Heart right ventricle (tissue), 16 donors: ENCODE data around the gene FBLN2. TPM values are rescaled to one million over a fixed set of nuclear protein-coding genes. Genes with fewer than 3 reads are reported as not detected.

Experiments used
- ATAC-seq, 8 donors: fragments of 200-7000 bp; cut with Tn5 transposase; one replicate each; pipeline ENCODE4 v1.9.1; 2020; ENCODE audit warnings: mild to moderate bottlenecking in 8 of 8, moderate library complexity in 8 of 8, moderate number of reproducible peaks in 1 of 8
- DNase-seq, 2 donors: peaks; one replicate each; pipeline ENCODE4 v3.0.0-alpha.2; 2020
- H3K27ac ChIP-seq, 10 donors: fragments of 200-600 bp; sonication (generic) in 2 of 10; one replicate each; pipeline versions ENCODE4 v1.5.0 to v1.8.0; 2020 to 2022; ENCODE audit warnings: mild to moderate bottlenecking in 3 of 10
- H3K27me3 ChIP-seq, 7 donors: fragments of 200-600 bp; one replicate each; pipeline ENCODE4 v1.8.0; 2021 to 2022; ENCODE audit warnings: mild to moderate bottlenecking in 2 of 7
- H3K36me3 ChIP-seq, 9 donors: fragments of 200-600 bp; sonication (generic) in 1 of 9; one replicate each; pipeline versions ENCODE4 v1.5.0 to v1.8.0; 2020 to 2022; ENCODE audit warnings: mild to moderate bottlenecking in 2 of 9
- H3K4me1 ChIP-seq, 9 donors: fragments of 200-600 bp; sonication (generic) in 1 of 9; one replicate each; pipeline versions ENCODE4 v1.5.0 to v1.8.0; 2020 to 2022; ENCODE audit warnings: mild to moderate bottlenecking in 4 of 9
- H3K4me3 ChIP-seq, 10 donors: fragments of 200-600 bp; sonication (generic) in 2 of 10; one replicate each; pipeline versions ENCODE4 v1.5.0 to v1.8.0; 2020 to 2022; ENCODE audit warnings: mild to moderate bottlenecking in 7 of 10, moderate library complexity in 2 of 10
- H3K9me3 ChIP-seq, 11 donors: fragments of 200-600 bp in 10 of 11; sonication (generic) in 2 of 11; one replicate each; pipeline versions ENCODE4 v1.5.0 to v1.8.0; 2013 to 2022; ENCODE audit warnings: mild to moderate bottlenecking in 2 of 11, control low read depth in 1 of 11, moderate library complexity in 1 of 11
- WGBS, 2 donors: extraction: QIAGEN DNeasy Blood & Tissue Kit; methylation state at CpG; one replicate each; pipeline ENCODE4 v1.1.7; 2013; ENCODE audit warnings: inconsistent platforms in 1 of 2; 5-methylcytosine and 5-hydroxymethylcytosine counted together
- intact Hi-C, 10 donors: fragments of 100-400 bp; cut with DNase I; formaldehyde crosslinking; loops; one replicate each; pipeline versions ENCODE4 v1.11.1 to v1.14.2; 2022
- polyA plus RNA-seq, 2 donors: library from polyadenylated mRNA; stranded (reverse); fragments of 200-250 nt; gene quantifications; one replicate each; pipeline ENCODE4 v1.2.3, GENCODE V29; 2013
- total RNA-seq, 10 donors: library from RNA; stranded (reverse); fragmentation: NEBNext Ultra II Directional in 3 of 10; extraction: Animal tissue kit (Norgen Biotek cat#: 25700) in 3 of 10; gene quantifications; one replicate each; pipeline versions ENCODE4 v1.2.1 to v1.2.4, GENCODE V29; 2021 to 2023
- TF ChIP-seq, protein P1 (sequence below), 9 donors: fragments of 200-600 bp; sonication (generic) in 2 of 9; IDR thresholded peaks; one replicate each; pipeline versions ENCODE4 v1.5.0 to v1.8.0; 2021 to 2022; ENCODE audit warnings: antibody characterized with exemption in 9 of 9, mild to moderate bottlenecking in 5 of 9, moderate library complexity in 1 of 9
- donor health status: Arrhythmogenic right ventricular cardiomyopathy.
- donor health status: ischemic (EF 13 %, LVEDD 7.1; RV severe dilation, severe dysfunction).
- donor health status: healthy with polysubstance abuse.
- donor health status: DM: no; HTN: yes; CAD: no.
- donor health status: DM: no; HTN: no; CAD: no.
- donor health status: ischemic (EF 25% LVEDD 6.9; RV normal size, moderate dysfunction).
- donor health status: ischemic (EF 25% LVEDD 5.7; RV mildly dilated, moderate dysfunction).
- donor health status: healthy.
- donor health status: DM: yes; HTN: yes; CAD: no.
- donor health status: Ischemic cardiomyopathy.
- donor health status: ischemic (EF 35%, LVEDD 5.7; RV mildly dilated, moderate dysfunction).
- donor health status: nonischemic (EF 11% LVEDD 7.7; RV severe dilation, severe dysfunction).
- donor health status: DM: yes; HTN: yes; CAD: no.
- donor health status: PGD.
- donor health status: ischemic (EF 29% LVEDD 5.4; RV normal size, mild dysfunction).
- donor health status: nonischemic (EF 23%, LVEDD 6.1; RV moderate dilation, normal function).

FBLN2 gene
- total and polyA plus RNA-seq, 12 donors = 20.7 to 78.9 (median 47.0) TPM

DNA sequence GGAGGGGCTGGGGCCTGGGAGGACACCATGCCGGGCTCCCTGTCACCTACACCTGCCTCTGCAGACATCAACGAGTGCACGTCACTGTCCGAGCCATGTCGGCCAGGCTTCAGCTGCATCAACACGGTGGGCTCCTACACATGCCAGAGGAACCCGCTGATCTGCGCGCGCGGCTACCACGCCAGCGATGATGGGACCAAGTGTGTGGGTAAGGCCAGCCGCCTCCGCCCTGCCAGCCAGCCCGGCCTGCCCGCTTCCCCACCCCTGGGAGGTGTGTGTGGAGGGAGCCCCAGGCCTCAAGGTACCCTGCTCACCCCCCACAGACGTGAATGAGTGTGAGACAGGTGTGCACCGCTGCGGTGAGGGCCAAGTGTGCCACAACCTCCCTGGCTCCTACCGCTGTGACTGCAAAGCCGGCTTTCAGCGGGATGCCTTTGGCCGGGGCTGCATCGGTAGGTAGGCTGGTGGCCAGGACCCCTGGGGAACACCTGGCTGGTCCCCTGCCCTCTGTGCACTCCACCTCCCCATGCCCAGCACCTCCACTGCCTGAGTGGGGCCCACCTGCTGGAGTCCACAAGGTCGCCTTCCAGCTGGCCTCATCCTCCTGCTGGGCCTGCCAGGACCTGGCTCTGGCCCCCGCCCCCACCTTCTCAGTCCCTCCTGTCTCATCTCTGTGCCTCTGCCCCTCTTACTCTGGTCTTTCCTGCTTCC lies 80.1 kb downstream of the FBLN2 start:
- DNase-seq = peak in 1 of 2 donors; percentile 12
- H3K9me3 ChIP-seq = no peaks in the 10 kb centered on the region
- peaks cover 0 to 54% (median 0%) of the 10 kb centered on the region in 9 donors for H3K36me3 ChIP-seq
- no peaks in the 10 kb centered on the region for H3K27me3 ChIP-seq
- intact Hi-C loops = no loop called here
- 93 to 97% methylated on average over 26 to 27 of the region's 27 CpGs for WGBS, 2 donors
- no peak overlapping the region for H3K27ac ChIP-seq
- TF ChIP-seq, protein P1, sequence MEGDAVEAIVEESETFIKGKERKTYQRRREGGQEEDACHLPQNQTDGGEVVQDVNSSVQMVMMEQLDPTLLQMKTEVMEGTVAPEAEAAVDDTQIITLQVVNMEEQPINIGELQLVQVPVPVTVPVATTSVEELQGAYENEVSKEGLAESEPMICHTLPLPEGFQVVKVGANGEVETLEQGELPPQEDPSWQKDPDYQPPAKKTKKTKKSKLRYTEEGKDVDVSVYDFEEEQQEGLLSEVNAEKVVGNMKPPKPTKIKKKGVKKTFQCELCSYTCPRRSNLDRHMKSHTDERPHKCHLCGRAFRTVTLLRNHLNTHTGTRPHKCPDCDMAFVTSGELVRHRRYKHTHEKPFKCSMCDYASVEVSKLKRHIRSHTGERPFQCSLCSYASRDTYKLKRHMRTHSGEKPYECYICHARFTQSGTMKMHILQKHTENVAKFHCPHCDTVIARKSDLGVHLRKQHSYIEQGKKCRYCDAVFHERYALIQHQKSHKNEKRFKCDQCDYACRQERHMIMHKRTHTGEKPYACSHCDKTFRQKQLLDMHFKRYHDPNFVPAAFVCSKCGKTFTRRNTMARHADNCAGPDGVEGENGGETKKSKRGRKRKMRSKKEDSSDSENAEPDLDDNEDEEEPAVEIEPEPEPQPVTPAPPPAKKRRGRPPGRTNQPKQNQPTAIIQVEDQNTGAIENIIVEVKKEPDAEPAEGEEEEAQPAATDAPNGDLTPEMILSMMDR (IDR thresholded peaks at IDR 0.05) = no peak
- H3K4me3 ChIP-seq = no peak overlapping the region
- no peak for ATAC-seq
- H3K4me1 ChIP-seq = no peaks in the 10 kb centered on the region

DNA sequence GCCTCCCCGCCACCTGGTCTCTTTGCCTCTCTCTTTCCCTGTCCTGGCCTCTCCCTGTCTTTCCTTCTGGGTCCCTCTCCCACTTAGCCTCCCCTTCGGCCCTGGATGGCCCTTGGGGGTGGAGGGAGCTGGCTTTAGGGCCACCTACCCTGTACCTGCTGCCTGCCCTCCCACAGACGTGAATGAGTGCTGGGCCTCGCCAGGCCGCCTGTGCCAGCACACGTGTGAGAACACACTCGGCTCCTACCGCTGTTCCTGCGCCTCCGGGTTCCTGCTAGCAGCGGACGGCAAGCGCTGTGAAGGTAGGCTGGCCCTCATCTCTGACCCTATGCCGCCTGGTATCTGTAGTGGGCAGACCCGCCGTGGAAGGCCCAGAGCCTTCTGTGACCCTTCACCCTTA lies 80.7 kb downstream of the FBLN2 start:
- 91 to 94% methylated on average over 16 of the region's 16 CpGs for WGBS, 2 donors
- Histone ChIP-seq H3K4me1 (no peaks in the 10 kb centered on the region), H3K4me3 (no peak overlapping the region), H3K27me3 (no peaks in the 10 kb centered on the region), H3K36me3 (peaks cover 0 to 60% (median 0%) of the 10 kb centered on the region in 9 donors), H3K27ac (no peak overlapping the region), H3K9me3 (no peaks in the 10 kb centered on the region)
- DNase-seq = no peak
- no peak for ATAC-seq
- TF ChIP-seq, protein P1 (IDR thresholded peaks at IDR 0.05) = no peak
- intact Hi-C loops = no loop called here

DNA sequence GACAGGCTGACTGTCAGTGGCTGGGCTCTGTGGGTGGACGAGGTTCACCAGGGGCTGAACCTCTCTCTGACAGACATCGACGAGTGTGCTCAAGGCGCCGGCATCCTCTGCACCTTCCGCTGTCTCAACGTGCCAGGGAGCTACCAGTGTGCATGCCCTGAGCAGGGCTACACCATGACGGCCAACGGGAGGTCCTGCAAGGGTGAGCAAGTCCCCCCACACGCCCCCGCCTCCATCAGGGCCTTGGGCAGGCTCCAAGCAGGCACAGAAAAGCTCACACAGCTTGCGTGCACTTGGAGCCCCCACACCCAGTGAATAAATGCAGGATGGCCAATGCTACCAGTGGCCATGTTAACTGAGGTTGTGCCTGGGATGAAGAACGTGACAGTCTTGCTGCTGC lies 82.3 kb downstream of the FBLN2 start:
- TF ChIP-seq, protein P1 (IDR thresholded peaks at IDR 0.05) = no peak
- DNase-seq (no peak), ATAC-seq (no peak)
- intact Hi-C loops = no loop called here
- Histone ChIP-seq H3K27ac (no peak overlapping the region), H3K4me3 (no peak overlapping the region), H3K27me3 (no peaks in the 10 kb centered on the region), H3K4me1 (no peaks in the 10 kb centered on the region), H3K9me3 (no peaks in the 10 kb centered on the region), H3K36me3 (peaks cover 0 to 61% (median 0%) of the 10 kb centered on the region in 9 donors)
- 87 to 89% methylated on average over 13 of the region's 13 CpGs for WGBS, 2 donors

DNA sequence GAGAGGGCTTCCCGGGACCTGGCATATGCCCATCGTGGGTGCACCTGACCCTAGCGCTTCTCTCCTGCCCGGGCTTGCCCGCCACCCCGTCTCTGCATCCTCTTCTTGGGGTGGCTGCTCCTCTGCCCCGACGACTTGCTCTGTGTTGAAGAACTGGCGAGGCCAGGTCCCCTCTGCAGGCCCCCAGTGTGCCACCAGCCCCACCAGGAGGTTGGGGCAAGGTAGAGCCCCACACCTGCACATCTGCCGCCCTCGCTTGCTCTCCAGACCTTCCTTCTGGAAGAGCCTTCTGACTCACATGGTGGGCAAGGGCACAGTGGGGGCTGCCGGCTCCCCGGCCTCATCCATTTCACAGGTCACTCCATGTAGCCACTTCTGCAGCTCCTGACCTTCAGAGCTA lies 84.3 kb downstream of the FBLN2 start:
- Histone ChIP-seq H3K36me3 (peaks cover 0 to 60% (median 0%) of the 10 kb centered on the region in 9 donors), H3K4me1 (no peaks in the 10 kb centered on the region), H3K9me3 (no peaks in the 10 kb centered on the region), H3K27me3 (no peaks in the 10 kb centered on the region), H3K4me3 (no peak overlapping the region), H3K27ac (no peak overlapping the region)
- intact Hi-C loops = no loop called here
- ATAC-seq = no peak
- no peak for DNase-seq
- TF ChIP-seq, protein P1 (IDR thresholded peaks at IDR 0.05) = no peak
- 95 to 97% methylated on average over 13 of the region's 13 CpGs for WGBS, 2 donors
